Panc1 (cell line): ENCODE data around the gene DUSP8. TPM values are rescaled to one million over a fixed set of nuclear protein-coding genes. Genes with fewer than 3 reads are reported as not detected.

Source experiments
- ATAC-seq: fragments of 200-7000 bp; cut with Tn5 transposase; 2 replicates; pipeline ENCODE4 v1.9.1; 2020; ENCODE audit warnings: mild to moderate bottlenecking, moderate library complexity
- BruUV-seq: library from RNA; stranded (reverse); fragments of 400-500 nt; replicated peaks from 2 replicates; lab custom pipeline; 2021; lab: Mats Ljungman, UMichigan
- CTCF ChIA-PET: fragments of 300-600 bp; sonication (Branson Sonifier 250); formaldehyde crosslinking; loops from one replicate; lab custom pipeline; 2022; ENCODE audit warnings: antibody characterized with exemption; lab: Charles Lee
- POLR2A ChIA-PET: fragments of 300-600 bp; sonication (Branson Sonifier 250); formaldehyde crosslinking; loops from one replicate; lab custom pipeline; 2022; ENCODE audit warnings: antibody characterized with exemption; lab: Charles Lee
- DNase-seq: peaks from one replicate; pipeline ENCODE4 v3.0.0-alpha.2; 2010; ENCODE audit warnings: low read depth, low spot score
- H3K27ac ChIP-seq: 2 replicates; pipeline ENCODE4 v1.5.1; 2011; ENCODE audit warnings: mild to moderate bottlenecking, low read length, inconsistent platforms
- H3K27me3 ChIP-seq: fragments of 200-500 bp; sonication (Bioruptor generic); 2 replicates; pipeline ENCODE4 v1.6.0; 2014; ENCODE audit warnings: low read length, inconsistent platforms; ENCODE audit not compliant: control insufficient read depth, insufficient read depth
- H3K36me3 ChIP-seq: fragments of 200-500 bp; sonication (Bioruptor generic); 2 replicates; pipeline ENCODE4 v1.5.1; 2014; ENCODE audit warnings: inconsistent platforms, mild to moderate bottlenecking, low read length, moderate library complexity; ENCODE audit not compliant: control insufficient read depth, insufficient read depth
- H3K4me1 ChIP-seq: 2 replicates; pipeline ENCODE4 v1.5.1; 2011; ENCODE audit warnings: inconsistent platforms, mild to moderate bottlenecking, low read length, moderate library complexity; ENCODE audit not compliant: control insufficient read depth, insufficient read depth
- H3K4me3 ChIP-seq, 2 experiments: 2 replicates each; pipeline ENCODE4 v1.5.1; 2011 to 2012; ENCODE audit warnings: low read depth in 2 of 2, low read length in 2 of 2, mild to moderate bottlenecking in 2 of 2, inconsistent platforms in 1 of 2, moderate library complexity in 1 of 2
- H3K9me3 ChIP-seq: fragments of 200-500 bp; sonication (Bioruptor generic); 2 replicates; pipeline ENCODE4 v1.5.1; 2014; ENCODE audit warnings: low read depth, mild to moderate bottlenecking, inconsistent platforms, low read length, moderate library complexity; ENCODE audit not compliant: control insufficient read depth, insufficient read depth
- CTCF ChIP-seq: fragments of 450-650 bp; IDR thresholded peaks from 2 replicates; pipeline ENCODE4 v1.5.1; 2017; ENCODE audit warnings: mild to moderate bottlenecking
- POLR2AphosphoS5 ChIP-seq: IDR thresholded peaks from 2 replicates; pipeline ENCODE4 v1.6.1; 2012; ENCODE audit warnings: mild to moderate bottlenecking, low read depth, low read length, moderate library complexity
- REST ChIP-seq, 2 experiments: IDR thresholded peaks; 2 replicates each; pipeline ENCODE4 v1.6.1; 2011 to 2012; ENCODE audit warnings: low read depth in 2 of 2, control low read depth in 1 of 2, low read length in 1 of 2, mild to moderate bottlenecking in 1 of 2, moderate library complexity in 1 of 2; ENCODE audit not compliant: insufficient read depth in 1 of 2
- SIN3A ChIP-seq: IDR thresholded peaks from 2 replicates; pipeline ENCODE4 v1.6.1; 2012; ENCODE audit warnings: low read depth, mild to moderate bottlenecking, low read length, moderate library complexity, borderline replicate concordance; ENCODE audit not compliant: insufficient read depth
- TCF7L2 ChIP-seq: IDR thresholded peaks from 2 replicates; pipeline ENCODE4 v1.6.1; 2011; ENCODE audit warnings: mild to moderate bottlenecking, low read depth, low read length, inconsistent platforms
- in situ Hi-C: cut with HindIII; loops from 2 replicates; pipeline ENCODE4 v1.10.0; 2016; ENCODE audit warnings: low sequenced_read_pairs, low pct_unique_long_range_greater_than_20kb
- intact Hi-C: fragments of 100-400 bp; cut with micrococcal nuclease; formaldehyde crosslinking; loops from one replicate; pipeline ENCODE4 v1.10.0; 2022; ENCODE audit not compliant: unreplicated experiment
- total RNA-seq: library from RNA; stranded (reverse); gene quantifications from one replicate; pipeline ENCODE4 v1.2.1, GENCODE V29; 2021; ENCODE audit not compliant: unreplicated experiment

The DUSP8 gene
- total RNA-seq, 1 experiment from 2014 or later = 5.5 TPM

GRCh38 chr11:1523077-1523476 lies 49.0 kb downstream of the DUSP8 start:
- Histone ChIP-seq H3K4me3 (no peak overlapping the region), H3K27ac (no peak overlapping the region), H3K27me3 (no peaks in the 10 kb centered on the region), H3K4me1 (no peaks in the 10 kb centered on the region), H3K9me3 (no peaks in the 10 kb centered on the region), H3K36me3 (no peaks in the 10 kb centered on the region)
- ATAC-seq (no peak), DNase-seq (no peak)
- no TSS peak for BruUV-seq
- TF ChIP-seq POLR2AphosphoS5 (no peak), SIN3A (no peak), TCF7L2 (no peak), REST (IDR thresholded peaks at IDR 0.05; ENCODE audit: insufficient read depth in 1 of 2, low read depth in 2 of 2, low read length in 1 of 2) (no peak), CTCF (no peak)
- ChIA-PET CTCF (no interaction called here), POLR2A (no interaction called here)
- intact Hi-C loops (no loop called here), in situ Hi-C loops (no loop called here)

GRCh38 chr11:1522081-1522424 lies 50.0 kb downstream of the DUSP8 start:
- Histone ChIP-seq H3K4me1 (peaks cover 1% of the 10 kb centered on the region), H3K9me3 (no peaks in the 10 kb centered on the region), H3K27me3 (no peaks in the 10 kb centered on the region), H3K4me3 (no peak overlapping the region), H3K36me3 (no peaks in the 10 kb centered on the region), H3K27ac (no peak overlapping the region)
- ATAC-seq (no peak), DNase-seq (no peak)
- in situ Hi-C loops (no loop called here), intact Hi-C loops (no loop called here)
- no TSS peak for BruUV-seq
- CTCF ChIA-PET = interaction anchor here (0.6 kb wide), 1 partner anchor 52 kb away, joined by 3 read pairs; no protein-coding TSS in a partner anchor
- TF ChIP-seq SIN3A (no peak), POLR2AphosphoS5 (no peak), CTCF (no peak)
- POLR2A ChIA-PET = no interaction called here
